Colonic mucosa (tissue), 4 donors: ENCODE measurements around the gene F3. TPM values are rescaled to one million over a fixed set of nuclear protein-coding genes. Genes with fewer than 3 reads are reported as not detected.

Experiments used
- DNase-seq: peaks from one replicate; pipeline ENCODE4 v3.0.0-alpha.2; 2020
- H3K27ac ChIP-seq: fragments of 200-600 bp; one replicate; pipeline ENCODE4 v1.8.0; 2021
- H3K27me3 ChIP-seq: fragments of 200-600 bp; one replicate; pipeline ENCODE4 v1.8.0; 2021
- H3K36me3 ChIP-seq: fragments of 200-600 bp; one replicate; pipeline ENCODE4 v1.8.0; 2021
- H3K4me1 ChIP-seq: fragments of 200-600 bp; one replicate; pipeline ENCODE4 v1.8.0; 2021; ENCODE audit warnings: mild to moderate bottlenecking
- H3K4me3 ChIP-seq: fragments of 200-600 bp; one replicate; pipeline ENCODE4 v1.8.0; 2021
- H3K9ac ChIP-seq, 2 donors: one replicate each; pipeline ENCODE4 v1.7.0; 2013; ENCODE audit warnings: control low read depth in 2 of 2, low read depth in 2 of 2, low read length in 2 of 2
- H3K9me3 ChIP-seq: fragments of 200-600 bp; one replicate; pipeline ENCODE4 v1.8.0; 2021
- CTCF ChIP-seq: fragments of 200-600 bp; IDR thresholded peaks from one replicate; pipeline ENCODE4 v1.8.0; 2022; ENCODE audit warnings: antibody characterized with exemption, mild to moderate bottlenecking
- intact Hi-C: fragments of 100-400 bp; cut with DNase I; formaldehyde crosslinking; loops from one replicate; pipeline ENCODE4 v1.14.1; 2022
- total RNA-seq, 2 donors: library from RNA; stranded (reverse); fragmentation: NEBNext Ultra II Directional in 1 of 2; extraction: Animal tissue kit (Norgen Biotek cat#: 25700) in 1 of 2; gene quantifications; one replicate each; pipeline ENCODE4 v1.2.1, GENCODE V29; 2021
- donor health status: healthy.
- donor health status: DM: no; HTN: no; CAD: no.
- donor health status: DM: no; HTN: no; CAD: no.

The F3 gene
- total RNA-seq, 2 donors from 2014 or later, result 20.9 to 44.8 TPM

GRCh38 chr1:94501426-94501825, 40.1 kb downstream of the F3 start:
- intact Hi-C loops, result no loop called here
- Histone ChIP-seq H3K4me1 (no peaks in the 10 kb centered on the region), H3K9ac (no peak overlapping the region), H3K27ac (no peak overlapping the region), H3K36me3 (peaks cover 5% of the 10 kb centered on the region), H3K9me3 (no peaks in the 10 kb centered on the region), H3K27me3 (no peaks in the 10 kb centered on the region), H3K4me3 (no peak overlapping the region)
- DNase-seq, result no peak
- no peak for TF ChIP-seq CTCF

GRCh38 chr1:94496076-94496755, 45.3 kb downstream of the F3 start:
- Histone ChIP-seq H3K27me3 (no peaks in the 10 kb centered on the region), H3K9ac (no peak overlapping the region), H3K36me3 (peaks cover 5% of the 10 kb centered on the region), H3K4me3 (no peak overlapping the region), H3K4me1 (no peaks in the 10 kb centered on the region), H3K27ac (no peak overlapping the region), H3K9me3 (no peaks in the 10 kb centered on the region)
- TF ChIP-seq CTCF, result no peak
- intact Hi-C loops, result no loop called here
- DNase-seq, result no peak

GRCh38 chr1:94490556-94490955, 51.0 kb downstream of the F3 start:
- no peak for DNase-seq
- Histone ChIP-seq H3K4me3 (no peak overlapping the region), H3K9ac (no peak overlapping the region), H3K4me1 (no peaks in the 10 kb centered on the region), H3K27me3 (no peaks in the 10 kb centered on the region), H3K9me3 (no peaks in the 10 kb centered on the region), H3K27ac (no peak overlapping the region), H3K36me3 (no peaks in the 10 kb centered on the region)
- TF ChIP-seq CTCF, result no peak
- intact Hi-C loops, result no loop called here

GRCh38 chr1:94486990-94487389, 54.6 kb downstream of the F3 start:
- TF ChIP-seq CTCF, result no peak
- H3K9ac ChIP-seq, result no peak overlapping the region
- no peaks in the 10 kb centered on the region for H3K27me3 ChIP-seq
- no peaks in the 10 kb centered on the region for H3K9me3 ChIP-seq
- no peaks in the 10 kb centered on the region for H3K4me1 ChIP-seq
- no peak overlapping the region for H3K27ac ChIP-seq
- no peaks in the 10 kb centered on the region for H3K36me3 ChIP-seq
- H3K4me3 ChIP-seq, result no peak overlapping the region
- DNase-seq, result no peak
- intact Hi-C loops, result no loop called here

GRCh38 chr1:94481473-94481933, 60.1 kb downstream of the F3 start:
- H3K36me3 ChIP-seq, result no peaks in the 10 kb centered on the region
- no peaks in the 10 kb centered on the region for H3K4me1 ChIP-seq
- intact Hi-C loops, result no loop called here
- DNase-seq, result peak; percentile 45
- H3K4me3 ChIP-seq, result no peak overlapping the region
- H3K27me3 ChIP-seq, result no peaks in the 10 kb centered on the region
- peak; percentile 83 for TF ChIP-seq CTCF
- no peak overlapping the region for H3K9ac ChIP-seq
- no peak overlapping the region for H3K27ac ChIP-seq
- no peaks in the 10 kb centered on the region for H3K9me3 ChIP-seq
